Dedifferentiated amniotic fluid mesenchymal stem cell (primary cell): ENCODE data around the gene RASGRF2.
"Not testable (repeated sequence)": the region's sequence is repeated elsewhere in the genome, so short reads cannot be mapped to it uniquely, and the experiment has no call there.

Experiments used
- DNase-seq: peaks from one replicate; pipeline ENCODE4 v3.0.0-alpha.2; 2016; ENCODE audit errors: extremely low spot score

RASGRF2 gene

GRCh38 chr5:81239613-81240012 is 279.4 kb downstream of the RASGRF2 start:
- no peak for DNase-seq

- no peak for DNase-seq
Measured at GRCh38 chr5:81241001-81241400, 280.8 kb downstream of the RASGRF2 start.

- DNase-seq: no peak
Measured at GRCh38 chr5:81241961-81242648, 281.9 kb downstream of the RASGRF2 start.

GRCh38 chr5:81242906-81243436 is 282.8 kb downstream of the RASGRF2 start:
- DNase-seq: no peak

GRCh38 chr5:81244451-81244850 is 284.3 kb downstream of the RASGRF2 start:
- no peak for DNase-seq

GRCh38 chr5:81245871-81246235 is 285.7 kb downstream of the RASGRF2 start:
- no peak for DNase-seq

GRCh38 chr5:81246697-81247096 is 286.5 kb downstream of the RASGRF2 start:
- no peak for DNase-seq

GRCh38 chr5:81247441-81247972 is 287.3 kb downstream of the RASGRF2 start:
- DNase-seq: no peak

GRCh38 chr5:81249240-81249639 is 289.1 kb downstream of the RASGRF2 start:
- DNase-seq: no peak

- DNase-seq: no peak
Measured at GRCh38 chr5:81250004-81250403, 289.8 kb downstream of the RASGRF2 start.

GRCh38 chr5:81251922-81252321 is 291.8 kb downstream of the RASGRF2 start:
- no peak for DNase-seq

GRCh38 chr5:81252904-81253303 is 292.7 kb downstream of the RASGRF2 start:
- no peak for DNase-seq

GRCh38 chr5:81253875-81254274 is 293.7 kb downstream of the RASGRF2 start:
- DNase-seq: no peak

- DNase-seq: no peak
Measured at GRCh38 chr5:81254886-81255559, 294.9 kb downstream of the RASGRF2 start.

GRCh38 chr5:81256766-81257165 is 296.6 kb downstream of the RASGRF2 start:
- DNase-seq: no peak

GRCh38 chr5:81262796-81263195 is 302.6 kb downstream of the RASGRF2 start:
- not testable (repeated sequence) for DNase-seq

GRCh38 chr5:81265101-81265500 is 304.9 kb downstream of the RASGRF2 start:
- no peak for DNase-seq

- DNase-seq: peak; percentile 85
Measured at GRCh38 chr5:81268521-81269196, 308.5 kb downstream of the RASGRF2 start.

- DNase-seq: no peak
Measured at GRCh38 chr5:81269751-81270393, 309.7 kb downstream of the RASGRF2 start.

- DNase-seq: not testable (repeated sequence)
Measured at GRCh38 chr5:81270394-81271027, 310.3 kb downstream of the RASGRF2 start.
